ENCODE results near the gene GPR155. TPM values are rescaled to one million over a fixed set of nuclear protein-coding genes. Genes with fewer than 3 reads are reported as not detected.

GPR155 gene
- total and polyA plus RNA-seq, 2 experiments from 2014 or later: 1.2 to 1.3 TPM

GRCh38 chr2:174438146-174438886 is 48.5 kb downstream of the GPR155 start (continued):
- TF ChIP-seq ZNF331 (CRISPR knock-in tag; IDR thresholded peaks at IDR 0.05; ENCODE audit: low read depth): no peak
- TF ChIP-seq POLR2AphosphoS5 (IDR thresholded peaks at IDR 0.05; ENCODE audit: low read depth): no peak
- TF ChIP-seq ETS1 (IDR thresholded peaks at IDR 0.05): no peak
- no peak for TF ChIP-seq NANOG (IDR thresholded peaks at IDR 0.05; ENCODE audit: borderline replicate concordance)
- TF ChIP-seq CREB1 (CRISPR knock-in tag; IDR thresholded peaks at IDR 0.05; ENCODE audit: low read depth): no peak
- TF ChIP-seq STAT1 (IDR thresholded peaks at IDR 0.05; ENCODE audit: unreplicated experiment): no peak

- H3K4me3 Mint-ChIP-seq: no peak overlapping the region
- Histone ChIP-seq H3K36me3 (ENCODE audit: insufficient read depth) (no peaks in the 10 kb centered on the region), H3K27ac (ENCODE audit: low read depth) (no peak overlapping the region), H4K20me1 (replicated peaks; ENCODE audit: insufficient read depth) (no peaks in the 10 kb centered on the region), H3K9me2 (ENCODE audit: insufficient read depth) (no peaks in the 10 kb centered on the region), H3K4me1 (ENCODE audit: insufficient read depth) (no peaks in the 10 kb centered on the region), H3K4me3 (no peak overlapping the region), H3K27me3 (ENCODE audit: insufficient read depth) (no peaks in the 10 kb centered on the region), H3F3A (replicated peaks; ENCODE audit: low read depth) (no peaks in the 10 kb centered on the region), H3K79me2 (replicated peaks; ENCODE audit: insufficient read depth) (no peaks in the 10 kb centered on the region), H2AFZ (no peak overlapping the region), H3K4me2 (no peak overlapping the region)
- H3K9me3 Mint-ChIP-seq: no peaks in the 10 kb centered on the region; the same call in 2 of the 3 replicates
- H3K27me3 Mint-ChIP-seq (ENCODE audit: insufficient read depth, low read depth, poor library complexity): no peaks in the 10 kb centered on the region
- ATAC-seq: no peak
- no peak for DNase-seq (ENCODE audit: low spot score)
- H3K4me1 Mint-ChIP-seq: no peaks in the 10 kb centered on the region
- TF ChIP-seq CTCF (conservative IDR thresholded peaks at IDR 0.05; ENCODE audit: low read depth in 2 of 2) (no peak), ETS1 (IDR thresholded peaks at IDR 0.05) (no peak), JUNB (IDR thresholded peaks at IDR 0.05; ENCODE audit: unreplicated experiment) (no peak), NANOG (IDR thresholded peaks at IDR 0.05; ENCODE audit: borderline replicate concordance) (no peak), ZNF331 (CRISPR knock-in tag; IDR thresholded peaks at IDR 0.05; ENCODE audit: low read depth) (no peak), EZH2 (IDR thresholded peaks at IDR 0.05; ENCODE audit: low read depth, unreplicated experiment) (no peak)
- no peaks in the 10 kb centered on the region for H3K36me3 Mint-ChIP-seq (ENCODE audit: low read depth)
- H3K27ac Mint-ChIP-seq: no peak overlapping the region
Observed at GRCh38 chr2:174436351-174436750, 50.5 kb downstream of the GPR155 start.
